Mucosa of rectum (tissue), 2 donors: ENCODE measurements around the gene GPI.
A peak's percentile ranks its signal among the peaks of the same experiment; 100 is the strongest.

Source experiments
- H3K27ac ChIP-seq, 2 donors: one replicate each; pipeline ENCODE4 v1.7.0; 2013; ENCODE audit warnings: inconsistent platforms in 2 of 2, low read depth in 2 of 2, low read length in 2 of 2
- H3K27me3 ChIP-seq, 2 donors: one replicate each; pipeline ENCODE4 v1.7.0; 2013; ENCODE audit warnings: low read length in 2 of 2; ENCODE audit not compliant: control insufficient read depth in 2 of 2, insufficient read depth in 2 of 2
- H3K36me3 ChIP-seq, 2 donors: one replicate each; pipeline ENCODE4 v1.7.0; 2013; ENCODE audit warnings: low read length in 2 of 2; ENCODE audit not compliant: control insufficient read depth in 2 of 2, insufficient read depth in 2 of 2
- H3K4me1 ChIP-seq, 2 donors: one replicate each; pipeline ENCODE4 v1.7.0; 2013; ENCODE audit warnings: low read length in 2 of 2, mild to moderate bottlenecking in 1 of 2; ENCODE audit not compliant: control insufficient read depth in 2 of 2, insufficient read depth in 2 of 2
- H3K4me3 ChIP-seq, 2 donors: one replicate each; pipeline ENCODE4 v1.7.0; 2013; ENCODE audit warnings: low read length in 2 of 2
- H3K9ac ChIP-seq, 2 donors: one replicate each; pipeline ENCODE4 v1.7.0; 2013; ENCODE audit warnings: low read length in 2 of 2, low read depth in 1 of 2, mild to moderate bottlenecking in 1 of 2
- H3K9me3 ChIP-seq, 2 donors: one replicate each; pipeline ENCODE4 v1.7.0; 2013; ENCODE audit warnings: low read length in 2 of 2; ENCODE audit not compliant: control insufficient read depth in 2 of 2
- donor health status: healthy.
- donor health status: Normal muscosa, but diverticular disease.

The GPI gene

GRCh38 chr19:34411216-34411615 lies 46.2 kb downstream of the GPI start:
- Histone ChIP-seq H3K27me3 (no peaks in the 10 kb centered on the region), H3K27ac (no peak overlapping the region), H3K9me3 (no peaks in the 10 kb centered on the region), H3K9ac (no peak overlapping the region), H3K4me1 (no peaks in the 10 kb centered on the region), H3K4me3 (no peak overlapping the region), H3K36me3 (peaks cover 6 to 26% of the 10 kb centered on the region in 2 donors)

- no peak overlapping the region for H3K27ac ChIP-seq
- H3K4me3 ChIP-seq, result no peak overlapping the region
- no peak overlapping the region for H3K9ac ChIP-seq
- H3K4me1 ChIP-seq, result no peaks in the 10 kb centered on the region
- H3K9me3 ChIP-seq, result no peaks in the 10 kb centered on the region
- no peaks in the 10 kb centered on the region for H3K27me3 ChIP-seq
- peaks cover 2 to 19% of the 10 kb centered on the region in 2 donors for H3K36me3 ChIP-seq
These were observed 51.1 kb downstream of the GPI start for GRCh38 chr19:34416021-34416545.

- no peaks in the 10 kb centered on the region for H3K27me3 ChIP-seq
- no peak overlapping the region for H3K27ac ChIP-seq
- H3K4me1 ChIP-seq, result no peaks in the 10 kb centered on the region
- peaks cover 2 to 19% of the 10 kb centered on the region in 2 donors for H3K36me3 ChIP-seq
- H3K9me3 ChIP-seq, result no peaks in the 10 kb centered on the region
- no peak overlapping the region for H3K4me3 ChIP-seq
- no peak overlapping the region for H3K9ac ChIP-seq
These were observed 53.3 kb downstream of the GPI start for GRCh38 chr19:34418300-34418699.

GRCh38 chr19:34426096-34426661 lies 61.2 kb downstream of the GPI start:
- Histone ChIP-seq H3K4me3 (no peak overlapping the region), H3K36me3 (peaks cover 0 to 8% of the 10 kb centered on the region in 2 donors), H3K27ac (no peak overlapping the region), H3K9ac (no peak overlapping the region), H3K27me3 (no peaks in the 10 kb centered on the region), H3K4me1 (peaks cover 4 to 5% of the 10 kb centered on the region in 2 donors), H3K9me3 (no peaks in the 10 kb centered on the region)

- Histone ChIP-seq H3K36me3 (peaks cover 0 to 12% of the 10 kb centered on the region in 2 donors), H3K4me3 (peak overlapping the region; percentile 86 to 95), H3K27ac (peak overlapping the region; percentile 74 to 77), H3K9me3 (no peaks in the 10 kb centered on the region), H3K27me3 (no peaks in the 10 kb centered on the region), H3K9ac (peak overlapping the region; percentile 69 to 84), H3K4me1 (peaks cover 4 to 5% of the 10 kb centered on the region in 2 donors)
These were observed 63.7 kb downstream of the GPI start for GRCh38 chr19:34428549-34429285.

- H3K9ac ChIP-seq, result peak overlapping the region in 1 of 2 donors; percentile 69
- no peaks in the 10 kb centered on the region for H3K9me3 ChIP-seq
- H3K4me1 ChIP-seq, result peaks cover 4 to 5% of the 10 kb centered on the region in 2 donors
- peaks cover 0 to 20% of the 10 kb centered on the region in 2 donors for H3K36me3 ChIP-seq
- peak overlapping the region; percentile 86 to 95 for H3K4me3 ChIP-seq
- H3K27ac ChIP-seq, result no peak overlapping the region
- H3K27me3 ChIP-seq, result no peaks in the 10 kb centered on the region
These were observed 64.6 kb downstream of the GPI start for GRCh38 chr19:34429553-34429952.

- Histone ChIP-seq H3K9me3 (no peaks in the 10 kb centered on the region), H3K27ac (no peak overlapping the region), H3K27me3 (no peaks in the 10 kb centered on the region), H3K4me1 (peaks cover 4 to 5% of the 10 kb centered on the region in 2 donors), H3K36me3 (peaks cover 4 to 28% of the 10 kb centered on the region in 2 donors), H3K9ac (no peak overlapping the region), H3K4me3 (no peak overlapping the region)
These were observed 66.0 kb downstream of the GPI start for GRCh38 chr19:34430738-34431625.

- Histone ChIP-seq H3K27me3 (no peaks in the 10 kb centered on the region), H3K27ac (no peak overlapping the region), H3K4me3 (no peak overlapping the region), H3K9me3 (no peaks in the 10 kb centered on the region), H3K36me3 (peaks cover 11 to 29% of the 10 kb centered on the region in 2 donors), H3K9ac (no peak overlapping the region), H3K4me1 (peaks cover 4 to 5% of the 10 kb centered on the region in 2 donors)
These were observed 66.8 kb downstream of the GPI start for GRCh38 chr19:34431681-34432402.

GRCh38 chr19:34432797-34433196 lies 67.8 kb downstream of the GPI start:
- H3K4me3 ChIP-seq, result no peak overlapping the region
- no peak overlapping the region for H3K9ac ChIP-seq
- H3K27me3 ChIP-seq, result no peaks in the 10 kb centered on the region
- H3K36me3 ChIP-seq, result peaks cover 14 to 37% of the 10 kb centered on the region in 2 donors
- H3K4me1 ChIP-seq, result peaks cover 3 to 4% of the 10 kb centered on the region in 2 donors
- no peaks in the 10 kb centered on the region for H3K9me3 ChIP-seq
- no peak overlapping the region for H3K27ac ChIP-seq
